ENCODE results near the gene TIMM13.
"Not testable (repeated sequence)": the region's sequence is repeated elsewhere in the genome, so short reads cannot be mapped to it uniquely, and the experiment has no call there.

TIMM13 gene

DNA sequence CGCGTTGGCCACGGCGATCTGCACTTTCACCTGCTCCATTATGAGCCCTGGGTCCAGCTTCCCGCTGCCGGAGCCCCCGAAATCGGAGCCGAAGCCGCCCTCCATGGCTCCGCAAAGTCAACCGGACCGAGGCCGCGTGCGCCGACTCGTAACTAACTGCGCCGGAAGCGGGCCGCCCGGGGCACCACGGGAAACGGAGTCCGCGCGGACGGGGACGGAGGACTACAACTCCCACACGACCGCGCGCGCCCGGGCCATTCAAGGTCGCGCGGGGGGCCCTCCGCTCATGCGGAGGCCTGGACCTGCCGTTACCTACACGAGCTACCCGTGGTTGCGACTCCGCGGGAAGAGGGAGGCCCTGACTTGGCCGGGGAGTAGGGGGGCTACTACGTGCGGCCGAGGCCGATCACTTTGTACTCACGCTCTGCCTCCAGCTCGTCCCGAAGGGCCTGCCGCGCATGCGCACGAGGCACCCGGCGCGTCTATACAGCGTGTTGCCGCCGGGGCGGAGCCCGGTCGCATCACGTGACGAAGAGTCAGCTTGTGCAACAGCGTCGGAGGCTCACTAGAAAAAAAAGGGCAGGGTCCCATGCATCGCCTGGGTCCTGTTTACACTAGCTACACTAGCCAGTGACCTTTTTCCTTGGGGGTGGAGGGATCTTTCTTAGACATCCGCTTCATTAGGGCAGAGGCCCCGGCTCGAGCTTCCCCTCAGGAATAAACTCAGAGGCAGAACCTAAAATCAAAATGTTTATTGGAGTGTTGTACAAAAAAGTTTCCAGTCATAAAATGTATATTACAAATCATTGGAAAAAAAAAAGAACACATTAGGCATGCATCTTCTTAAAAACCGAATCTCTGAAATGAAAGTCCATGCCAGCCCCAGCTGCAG, at the start of gene TIMM13:
Gene TIMM13, minus strand, starts transcription at position 158 of the 892 bp plus-strand sequence. Its CDS starts 53 bp downstream, at position 105.
- peak; percentile 99 for DNase-seq (ENCODE audit: low spot score)

DNA sequence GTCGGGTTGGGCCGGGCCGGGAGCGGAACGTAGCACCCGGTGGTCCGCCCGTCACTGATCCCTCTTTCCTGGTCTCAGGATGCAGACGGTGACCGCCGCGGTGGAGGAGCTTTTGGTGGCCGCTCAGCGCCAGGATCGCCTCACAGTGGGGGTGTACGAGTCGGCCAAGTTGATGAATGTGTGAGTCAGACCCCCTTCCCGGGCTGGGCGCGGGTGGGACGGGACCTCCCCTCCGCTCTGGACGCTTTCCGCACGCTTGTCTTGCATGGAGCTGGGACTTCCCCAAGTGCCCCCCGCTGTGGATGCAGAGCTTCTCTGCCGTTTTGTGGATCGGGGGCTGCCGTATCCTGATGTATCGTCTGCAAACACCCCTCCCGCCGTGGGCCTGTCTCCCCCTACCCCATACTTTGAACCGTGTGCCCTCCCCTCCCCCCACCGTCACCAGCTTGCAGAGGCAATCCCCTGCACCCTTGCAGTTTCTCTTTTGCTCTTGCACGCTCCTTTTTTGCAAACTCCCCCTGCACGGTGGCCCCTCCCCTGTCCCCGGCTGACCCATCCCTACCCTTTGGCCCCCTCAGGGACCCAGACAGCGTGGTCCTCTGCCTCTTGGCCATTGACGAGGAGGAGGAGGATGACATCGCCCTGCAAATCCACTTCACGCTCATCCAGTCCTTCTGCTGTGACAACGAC, 49.2 kb upstream of the TIMM13 start:
- no peak for DNase-seq (ENCODE audit: low spot score)

GRCh38 chr19:2475702-2476450, 48.5 kb upstream of the TIMM13 start, which contains the start of gene GADD45B:
Gene GADD45B (plus strand): TSS chr19:2476127. CDS start chr19:2476359, 232 bp downstream.
- DNase-seq (ENCODE audit: low spot score) = peak; percentile 100

- no peak for DNase-seq (ENCODE audit: low spot score)
Measured at GRCh38 chr19:2475018-2475701, 47.8 kb upstream of the TIMM13 start.

DNA sequence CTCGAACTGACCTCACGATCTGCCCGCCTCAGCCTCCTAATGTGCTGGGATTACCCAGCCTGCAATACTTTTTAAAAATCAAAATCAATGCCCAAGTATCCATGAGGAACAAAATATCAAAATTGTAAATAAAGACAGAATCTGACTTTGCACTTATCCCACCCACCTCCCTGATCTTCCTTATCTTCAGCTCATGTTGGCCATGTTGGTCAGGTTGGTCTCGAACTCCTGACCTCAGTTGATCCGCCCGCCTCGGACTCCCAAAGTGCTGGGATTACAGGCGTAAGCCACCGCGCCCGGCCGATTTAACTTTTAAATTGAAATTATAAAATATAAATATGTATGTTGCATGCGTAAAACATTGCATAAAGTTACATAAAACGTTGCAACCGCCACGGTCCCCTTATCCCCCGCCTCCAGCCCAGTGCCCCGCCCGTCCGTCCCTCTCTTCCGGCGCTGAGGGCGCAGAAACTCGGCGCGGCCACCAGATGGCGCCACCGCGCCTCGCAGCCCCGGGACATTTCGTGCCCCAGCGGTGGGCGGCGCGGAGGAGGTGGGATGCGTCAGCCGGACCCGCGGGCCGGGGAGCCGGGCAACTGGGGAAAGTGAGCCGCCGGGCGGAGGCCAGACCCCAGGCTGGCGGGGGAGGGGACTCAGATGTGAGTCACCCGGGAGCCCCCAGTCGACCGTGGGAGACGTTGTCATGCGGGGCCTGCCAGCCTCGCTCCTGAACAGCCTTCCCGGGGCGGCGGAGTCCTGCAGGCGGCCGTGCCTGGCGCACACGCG, 47.0 kb upstream of the TIMM13 start:
- peak; percentile 92 for DNase-seq (ENCODE audit: low spot score)

- DNase-seq (ENCODE audit: low spot score) = not testable (repeated sequence)
Measured at GRCh38 chr19:2469915-2470200, 42.5 kb upstream of the TIMM13 start.

GRCh38 chr19:2469102-2469914, 41.9 kb upstream of the TIMM13 start:
- DNase-seq (ENCODE audit: low spot score) = no peak

- DNase-seq (ENCODE audit: low spot score) = no peak
Measured at GRCh38 chr19:2468596-2468995, 41.2 kb upstream of the TIMM13 start.

DNA sequence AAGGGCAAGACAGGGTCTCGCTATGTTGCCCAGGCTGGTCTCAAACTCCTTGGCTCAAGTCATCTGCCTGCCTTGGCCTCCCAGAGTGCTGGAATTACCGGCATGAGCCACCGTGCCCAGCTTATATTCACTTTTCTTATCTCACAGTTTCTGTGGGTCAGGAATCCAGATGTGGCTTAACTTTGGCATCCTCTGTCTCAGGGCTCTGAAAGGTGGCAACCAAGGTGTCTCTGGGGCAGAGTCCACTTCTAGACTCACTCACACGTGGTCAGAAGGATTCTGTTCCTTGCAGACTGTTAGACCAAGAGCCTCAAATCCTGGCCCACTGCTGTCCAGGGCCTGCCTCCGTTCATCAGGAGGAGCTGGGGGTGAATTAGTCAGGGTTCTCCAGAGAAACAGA, 37.0 kb upstream of the TIMM13 start:
- no peak for DNase-seq (ENCODE audit: low spot score)

GRCh38 chr19:2463694-2464093, 36.3 kb upstream of the TIMM13 start:
- not testable (repeated sequence) for DNase-seq (ENCODE audit: low spot score)

DNA sequence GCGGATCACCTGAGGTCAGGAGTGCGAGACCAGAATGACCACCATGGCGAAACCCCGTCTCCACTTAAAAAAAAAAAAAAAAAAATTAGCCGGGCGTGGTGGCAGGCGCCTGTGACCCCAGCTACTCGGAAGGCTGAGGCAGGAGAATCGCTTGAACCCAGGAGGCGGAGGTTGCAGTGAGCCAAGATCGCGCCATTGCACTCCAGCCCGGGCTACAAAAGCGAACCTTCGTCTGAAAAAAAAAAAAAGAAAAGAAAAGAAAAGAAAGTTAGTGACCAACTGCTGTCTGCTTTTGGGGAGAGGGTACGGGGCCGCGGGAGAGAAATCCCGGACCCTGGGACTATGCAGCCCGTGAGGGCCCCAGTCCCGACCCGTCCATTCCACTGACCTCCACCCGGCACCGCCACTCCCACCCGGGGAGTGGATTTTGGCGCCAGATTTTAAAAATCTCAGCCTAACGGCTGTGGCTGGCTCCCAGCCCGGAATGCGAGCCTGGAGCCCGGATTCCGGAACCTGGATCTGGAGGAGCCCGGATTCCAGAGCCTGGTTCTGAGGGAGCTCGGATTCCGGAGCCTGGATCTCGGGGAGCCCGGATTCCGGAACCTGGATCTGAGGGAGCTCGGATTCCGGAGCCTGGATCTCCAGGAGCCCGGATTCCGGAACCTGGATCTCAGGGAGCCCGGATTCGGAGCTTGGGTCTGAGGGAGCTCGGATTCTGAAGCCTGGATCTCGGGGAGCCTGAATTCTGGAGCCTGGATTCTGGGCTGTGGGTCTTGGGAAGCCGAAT, 35.4 kb upstream of the TIMM13 start:
- DNase-seq (ENCODE audit: low spot score) = peak; percentile 59

DNA sequence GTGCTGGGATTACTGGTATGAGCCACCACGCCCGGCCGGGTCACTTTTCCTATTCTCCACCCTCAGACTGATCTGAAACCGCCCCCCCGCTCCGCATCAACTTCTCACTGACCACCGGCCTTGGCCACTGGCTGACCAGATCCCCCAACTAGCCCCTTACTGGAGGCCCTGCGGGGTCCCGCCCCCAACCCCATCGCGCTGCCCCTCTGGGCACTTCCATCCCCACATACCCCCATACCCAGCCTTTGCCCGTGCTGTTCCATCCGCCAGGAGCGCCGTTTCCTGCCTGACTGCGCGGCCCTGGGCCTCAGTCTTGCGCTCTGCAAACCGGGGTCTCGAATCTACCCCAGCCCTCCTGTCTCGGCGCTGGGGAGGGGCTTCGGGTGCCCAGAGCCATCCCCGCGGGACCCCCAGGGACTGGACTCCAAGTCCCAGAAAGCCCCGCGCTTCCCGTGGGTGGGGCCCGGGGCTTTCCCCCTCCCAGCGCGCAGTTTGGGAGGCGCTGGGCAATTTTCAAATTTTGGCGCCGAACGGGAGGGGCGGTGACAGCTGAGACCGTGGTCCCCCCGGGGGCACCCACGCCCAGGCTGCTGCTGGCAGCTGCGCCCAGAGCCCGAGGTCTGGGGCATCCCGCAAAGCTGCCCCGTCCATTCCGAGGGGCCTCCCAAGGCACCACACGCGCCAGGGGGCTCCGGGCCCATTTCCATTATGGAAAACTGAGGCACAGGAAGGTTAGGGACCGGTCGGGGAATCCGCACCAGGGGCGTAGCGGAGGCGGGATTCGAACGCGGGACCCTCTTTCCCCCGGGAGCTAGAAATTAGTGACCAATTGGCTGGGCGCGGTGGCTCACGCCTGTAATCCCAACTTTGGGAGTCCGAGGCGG, 34.6 kb upstream of the TIMM13 start:
- DNase-seq (ENCODE audit: low spot score) = peak; percentile 73

- no peak for DNase-seq (ENCODE audit: low spot score)
Measured at GRCh38 chr19:2460245-2460644, 32.9 kb upstream of the TIMM13 start.

DNA sequence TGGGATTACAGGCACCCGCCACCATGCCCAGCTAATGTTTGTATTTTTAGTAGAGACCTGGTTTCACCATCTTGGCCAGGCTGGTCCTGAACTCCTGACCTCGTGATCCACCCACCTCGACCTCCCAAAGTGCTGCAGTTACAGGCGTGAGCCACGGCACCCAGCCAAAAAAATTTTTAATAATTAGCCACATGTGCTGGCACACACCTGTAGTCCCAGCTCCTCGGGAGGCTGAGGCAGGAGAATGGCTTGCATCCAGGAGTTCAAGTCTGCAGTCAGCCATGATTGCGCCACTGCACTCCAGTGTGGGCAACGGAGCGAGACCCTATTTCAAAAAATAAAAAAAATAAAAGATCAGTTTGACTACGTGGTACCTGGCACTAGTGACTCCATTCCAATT, 31.4 kb upstream of the TIMM13 start:
- DNase-seq (ENCODE audit: low spot score) = not testable (repeated sequence)

- no peak for DNase-seq (ENCODE audit: low spot score)
Measured at GRCh38 chr19:2458054-2458453, 30.7 kb upstream of the TIMM13 start.

- DNase-seq (ENCODE audit: low spot score) = no peak
Measured at GRCh38 chr19:2457394-2458037, 30.1 kb upstream of the TIMM13 start.

GRCh38 chr19:2455851-2456570, 28.6 kb upstream of the TIMM13 start:
- peak; percentile 69 for DNase-seq (ENCODE audit: low spot score)

All from HuH-7.5 (cell line).